Activated CD4-positive, CD25-positive, alpha-beta regulatory T cell treated with anti-CD3 and anti-CD28 coated beads, Interleukin-2, amount 50 U/mL, for 16 hours (primary cell): ENCODE results near the gene EPS8L3.
"Not testable (repeated sequence)": the region's sequence is repeated elsewhere in the genome, so short reads cannot be mapped to it uniquely, and the experiment has no call there.

Source experiments
- DNase-seq: peaks from one replicate; pipeline ENCODE4 v3.0.0-alpha.2; 2020; ENCODE audit warnings: low read depth, low spot score

Gene EPS8L3

DNA sequence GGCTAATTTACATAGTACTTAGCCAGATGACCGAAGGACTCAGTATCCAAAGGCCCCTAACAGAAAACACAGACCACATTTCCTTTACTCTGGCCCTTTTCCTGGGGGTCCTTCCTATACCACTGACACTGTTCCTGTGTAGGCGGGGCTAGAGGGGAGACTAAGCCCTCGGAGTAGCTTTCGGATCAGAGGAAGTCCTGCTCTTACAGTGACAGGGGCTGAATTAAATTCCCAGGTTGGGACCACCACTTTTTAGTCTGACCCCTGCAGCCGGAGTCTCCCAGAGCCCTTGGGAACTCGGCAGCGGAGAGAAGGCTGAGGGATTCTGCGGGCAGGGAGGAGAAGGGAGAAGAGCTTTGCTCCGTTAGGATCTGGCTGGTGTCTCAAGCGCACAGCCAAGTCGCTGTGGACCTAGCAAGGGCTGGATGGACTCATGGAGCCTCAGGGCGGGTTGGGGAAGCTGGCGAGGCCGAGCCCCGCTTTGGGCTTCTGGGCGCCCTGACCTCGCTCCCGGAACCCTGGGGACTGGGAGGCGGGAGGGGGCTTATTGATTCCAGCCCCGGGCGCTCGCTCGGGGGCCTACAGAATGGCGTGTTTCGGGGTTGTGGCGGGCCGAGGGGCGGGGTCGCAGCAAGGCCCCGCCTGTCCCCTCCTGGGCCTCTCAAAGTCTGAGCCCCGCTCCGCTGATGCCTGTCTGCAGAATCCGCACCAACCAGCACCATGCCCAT is 52.0 kb downstream of the EPS8L3 start, which contains the start of gene GSTM5:
Gene GSTM5, plus strand, starts transcription at position 659 of the 728 bp plus-strand sequence. Its CDS starts 62 bp downstream, at position 721.
- DNase-seq: not testable (repeated sequence)

DNA sequence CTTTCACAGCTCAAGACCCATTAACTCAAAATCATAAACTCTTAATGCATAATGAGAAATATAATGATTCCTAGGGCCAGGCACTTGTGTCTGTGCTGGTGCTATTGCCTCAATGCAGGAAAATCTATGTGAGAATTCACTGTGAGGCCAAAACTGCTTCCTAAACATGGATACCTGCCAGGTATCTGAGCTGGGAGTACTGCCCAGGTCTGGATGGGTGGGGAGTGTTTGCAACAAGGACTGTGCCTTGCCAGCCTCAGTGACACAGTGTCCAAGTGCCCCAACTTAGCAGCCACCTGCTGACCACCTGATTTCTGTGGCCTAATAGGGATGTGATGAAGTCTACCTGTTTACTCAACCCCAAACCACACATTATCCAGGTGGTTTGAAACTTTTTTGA is 53.9 kb downstream of the EPS8L3 start:
- not testable (repeated sequence) for DNase-seq

DNA sequence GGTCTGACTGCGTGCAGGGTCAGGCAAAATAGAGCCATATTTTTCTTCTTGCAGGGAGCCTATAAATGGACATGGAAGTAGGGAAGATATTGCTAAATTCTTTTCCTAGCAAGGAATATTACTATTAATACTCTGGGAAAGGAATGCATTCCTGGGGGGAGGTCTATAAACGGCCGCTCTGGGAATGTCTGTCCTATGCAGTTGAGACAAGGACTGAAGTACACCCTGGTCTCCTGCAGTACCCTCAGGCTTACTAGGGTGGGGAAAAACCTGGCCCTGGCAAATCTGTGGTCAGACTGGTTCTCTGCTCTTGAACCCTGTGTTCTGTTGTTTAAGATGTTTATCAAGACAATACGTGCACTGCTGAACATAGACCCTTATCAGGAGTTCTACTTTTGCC is 54.8 kb downstream of the EPS8L3 start:
- not testable (repeated sequence) for DNase-seq

DNA sequence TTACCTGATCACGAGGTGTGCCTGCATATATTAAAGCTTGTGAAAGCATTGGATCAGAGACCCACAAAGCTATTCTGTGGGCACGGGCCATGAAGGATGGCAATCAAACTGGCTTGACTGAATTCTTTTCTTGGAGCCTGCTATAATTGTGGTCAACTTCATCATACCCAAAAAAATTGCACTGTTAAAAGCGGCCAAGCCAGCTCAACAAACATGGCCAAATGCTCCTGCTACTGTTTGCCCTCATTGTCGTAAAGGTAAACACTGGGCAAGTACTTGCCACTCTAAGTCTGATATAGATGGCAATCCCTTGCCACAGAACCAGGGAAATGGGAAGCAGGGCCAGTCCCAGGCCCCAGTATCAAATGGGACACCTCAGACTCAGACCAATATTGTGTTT is 58.3 kb downstream of the EPS8L3 start:
- DNase-seq: no peak

DNA sequence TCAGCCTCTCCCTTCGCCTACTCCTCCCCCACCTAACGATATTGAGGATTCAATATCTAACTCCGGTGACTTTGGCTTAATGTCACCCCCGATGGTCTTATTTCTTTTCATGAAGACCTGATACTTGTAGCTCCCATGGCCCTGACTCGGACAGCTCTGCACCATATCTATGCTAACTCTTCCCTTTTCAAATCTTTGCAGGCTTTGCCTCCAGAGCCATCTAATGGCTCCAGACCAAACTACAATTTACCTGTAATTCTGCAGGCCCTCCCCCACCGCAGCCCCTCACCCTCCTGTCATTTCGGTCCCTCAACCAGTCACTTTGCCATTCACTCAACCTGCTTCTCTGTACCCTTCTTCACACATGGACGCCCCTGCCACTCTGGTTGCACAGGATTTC is 59.5 kb downstream of the EPS8L3 start:
- no peak for DNase-seq

DNA sequence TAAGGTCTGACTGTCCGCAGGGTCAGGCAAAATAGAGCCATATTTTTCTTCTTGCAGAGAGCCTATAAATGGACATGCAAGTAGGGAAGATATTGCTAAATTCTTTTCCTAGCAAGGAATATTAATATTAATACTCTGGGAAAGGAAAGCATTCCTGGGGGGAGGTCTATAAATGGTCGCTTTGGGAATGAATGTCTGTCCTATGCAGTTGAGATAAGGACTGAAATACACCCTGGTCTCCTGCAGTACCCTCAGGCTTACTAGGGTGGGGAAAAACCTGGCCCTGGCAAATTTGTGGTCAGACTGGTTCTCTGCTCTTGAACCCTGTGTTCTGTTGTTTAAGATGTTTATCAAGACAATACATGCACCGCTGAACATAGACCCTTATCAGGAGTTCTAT is 60.8 kb downstream of the EPS8L3 start:
- DNase-seq: not testable (repeated sequence)
